Thyroid gland (tissue), 4 donors: ENCODE results near the gene SAFB. TPM values are rescaled to one million over a fixed set of nuclear protein-coding genes. Genes with fewer than 3 reads are reported as not detected.
A peak's percentile ranks its signal among the peaks of the same experiment; 100 is the strongest.
"Not testable (repeated sequence)": the region's sequence is repeated elsewhere in the genome, so short reads cannot be mapped to it uniquely, and the experiment has no call there.

ENCODE experiments used
- DNase-seq, 2 donors: peaks; one replicate each; pipeline ENCODE4 v3.0.0-alpha.2; 2019
- H3K27ac ChIP-seq, 3 donors: fragments of 200-600 bp; sonication (generic); 1 replicate in 2 of 3; 2 replicates in 1 of 3; pipeline ENCODE4 v1.5.1; 2016 to 2019; ENCODE audit warnings: mild to moderate bottlenecking in 1 of 3, moderate library complexity in 1 of 3
- H3K27me3 ChIP-seq: fragments of 200-600 bp; sonication (generic); one replicate; pipeline ENCODE4 v1.5.1; 2019
- H3K36me3 ChIP-seq, 2 donors: fragments of 200-600 bp; sonication (generic); one replicate each; pipeline ENCODE4 v1.5.1; 2016 to 2019
- H3K4me1 ChIP-seq, 2 donors: fragments of 200-600 bp; sonication (generic); one replicate each; pipeline ENCODE4 v1.5.1; 2017 to 2019
- H3K4me3 ChIP-seq, 3 donors: fragments of 200-600 bp; sonication (generic); replicated peaks in 1 of 3; 1 replicate in 2 of 3; 2 replicates in 1 of 3; pipeline ENCODE4 v1.5.1; 2016; ENCODE audit warnings: mild to moderate bottlenecking in 1 of 3
- H3K9me3 ChIP-seq: fragments of 200-600 bp; sonication (generic); one replicate; pipeline ENCODE4 v1.5.1; 2017
- CTCF ChIP-seq, 6 experiments: fragments of 200-600 bp in 3 of 6; fragments of 450-650 bp in 3 of 6; sonication (generic) in 3 of 6; IDR thresholded peaks; one replicate each; pipeline ENCODE4 v1.5.1; 2016 to 2019; ENCODE audit warnings: antibody characterized with exemption in 6 of 6, mild to moderate bottlenecking in 2 of 6, inconsistent platforms in 1 of 6, moderate library complexity in 1 of 6
- POLR2A ChIP-seq, 2 donors: fragments of 450-650 bp; IDR thresholded peaks; one replicate each; pipeline ENCODE4 v1.6.1; 2017; ENCODE audit warnings: antibody characterized with exemption in 2 of 2, mild to moderate bottlenecking in 2 of 2, moderate library complexity in 1 of 2
- WGBS, 2 donors: methylation state at CpG; one replicate each; pipeline ENCODE4 v1.1.5; 2017; 5-methylcytosine and 5-hydroxymethylcytosine counted together
- intact Hi-C: fragments of 100-400 bp; cut with DNase I; formaldehyde crosslinking; loops from one replicate; pipeline ENCODE4 v1.15.1; 2023
- total RNA-seq, 4 donors: library from RNA; depleted of rRNA; stranded (reverse); fragments of >200 nt; gene quantifications; one replicate each; pipeline ENCODE4 v1.2.3, GENCODE V29; 2016

Gene SAFB
- total RNA-seq, 4 donors from 2014 or later: 70.1 to 129 (median 86.7) TPM

- H3K4me3 ChIP-seq: no peak overlapping the region
- H3K36me3 ChIP-seq: no peaks in the 10 kb centered on the region
- peaks cover 9 to 21% of the 10 kb centered on the region in 2 donors for H3K4me1 ChIP-seq
- WGBS, 2 donors: 93 to 95% methylated on average over 16 to 18 of the region's 22 CpGs
- no peaks in the 10 kb centered on the region for H3K27me3 ChIP-seq
- no peak for TF ChIP-seq CTCF (IDR thresholded peaks at IDR 0.05)
- no peak for TF ChIP-seq POLR2A (IDR thresholded peaks at IDR 0.05)
- H3K27ac ChIP-seq: no peak overlapping the region
- DNase-seq: no peak
- intact Hi-C loops: no loop called here
- no peaks in the 10 kb centered on the region for H3K9me3 ChIP-seq
These were observed 62.0 kb downstream of the SAFB start for GRCh38 chr19:5684694-5685430.

GRCh38 chr19:5686326-5686646 is 63.4 kb downstream of the SAFB start:
- Histone ChIP-seq H3K9me3 (no peaks in the 10 kb centered on the region), H3K4me3 (peak overlapping the region in 1 of 3 donors; percentile 48), H3K4me1 (peaks cover 14 to 22% of the 10 kb centered on the region in 2 donors), H3K27ac (peak overlapping the region; percentile 7 to 76 (median 17)), H3K27me3 (no peaks in the 10 kb centered on the region), H3K36me3 (no peaks in the 10 kb centered on the region)
- 23 to 38% methylated on average over 11 to 15 of the region's 16 CpGs for WGBS, 2 donors
- TF ChIP-seq CTCF (IDR thresholded peaks at IDR 0.05): no peak
- no peak for TF ChIP-seq POLR2A (IDR thresholded peaks at IDR 0.05)
- intact Hi-C loops: no loop called here
- DNase-seq: no peak

GRCh38 chr19:5686647-5687359 is 63.9 kb downstream of the SAFB start:
- Histone ChIP-seq H3K27ac (peak overlapping the region; percentile 7 to 76 (median 58)), H3K27me3 (no peaks in the 10 kb centered on the region), H3K36me3 (peaks cover under 1% of the 10 kb centered on the region in 2 donors), H3K4me3 (peak overlapping the region in 2 of 3 donors; percentile 37 to 48), H3K9me3 (no peaks in the 10 kb centered on the region), H3K4me1 (peaks cover 15 to 24% of the 10 kb centered on the region in 2 donors)
- peak; percentile 98 for DNase-seq
- 1% methylated on average over 15 to 27 of the region's 59 CpGs for WGBS, 2 donors
- TF ChIP-seq CTCF (IDR thresholded peaks at IDR 0.05): peak; percentile 53 to 93 (median 67)
- TF ChIP-seq POLR2A (IDR thresholded peaks at IDR 0.05): peak in 1 of 2 donors; percentile 12
- intact Hi-C loops: no loop called here

GRCh38 chr19:5687360-5688198 is 64.7 kb downstream of the SAFB start:
- H3K4me3 ChIP-seq: peak overlapping the region in 2 of 3 donors; percentile 37 to 48
- no peaks in the 10 kb centered on the region for H3K9me3 ChIP-seq
- no peak for DNase-seq
- peaks cover 8% of the 10 kb centered on the region in 2 donors for H3K36me3 ChIP-seq
- TF ChIP-seq CTCF (IDR thresholded peaks at IDR 0.05) (no peak), POLR2A (IDR thresholded peaks at IDR 0.05) (no peak)
- H3K27me3 ChIP-seq: no peaks in the 10 kb centered on the region
- 71 to 90% methylated on average over 14 to 42 of the region's 76 CpGs for WGBS, 2 donors
- peaks cover 19 to 28% of the 10 kb centered on the region in 2 donors for H3K4me1 ChIP-seq
- H3K27ac ChIP-seq: peak overlapping the region in 2 of 3 donors; percentile 38 to 76
- intact Hi-C loops: no loop called here

- H3K4me3 ChIP-seq, H3K27ac ChIP-seq, DNase-seq, intact Hi-C loops, H3K27me3 ChIP-seq, H3K9me3 ChIP-seq: not testable (repeated sequence)
- Histone ChIP-seq H3K36me3 (peaks cover 15% of the 10 kb centered on the region in 2 donors), H3K4me1 (peaks cover 19 to 28% of the 10 kb centered on the region in 2 donors)
- 92 to 96% methylated on average over 13 of the region's 13 CpGs for WGBS, 2 donors
These were observed 65.5 kb downstream of the SAFB start for GRCh38 chr19:5688262-5688881.
